NCI-H226 (cell line): ENCODE measurements around the gene PIGL.
"Not testable (repeated sequence)": the region's sequence is repeated elsewhere in the genome, so short reads cannot be mapped to it uniquely, and the experiment has no call there.

ENCODE experiments used
- DNase-seq: peaks from one replicate; pipeline ENCODE4 v3.0.0-alpha.2; 2015

Gene PIGL

DNA sequence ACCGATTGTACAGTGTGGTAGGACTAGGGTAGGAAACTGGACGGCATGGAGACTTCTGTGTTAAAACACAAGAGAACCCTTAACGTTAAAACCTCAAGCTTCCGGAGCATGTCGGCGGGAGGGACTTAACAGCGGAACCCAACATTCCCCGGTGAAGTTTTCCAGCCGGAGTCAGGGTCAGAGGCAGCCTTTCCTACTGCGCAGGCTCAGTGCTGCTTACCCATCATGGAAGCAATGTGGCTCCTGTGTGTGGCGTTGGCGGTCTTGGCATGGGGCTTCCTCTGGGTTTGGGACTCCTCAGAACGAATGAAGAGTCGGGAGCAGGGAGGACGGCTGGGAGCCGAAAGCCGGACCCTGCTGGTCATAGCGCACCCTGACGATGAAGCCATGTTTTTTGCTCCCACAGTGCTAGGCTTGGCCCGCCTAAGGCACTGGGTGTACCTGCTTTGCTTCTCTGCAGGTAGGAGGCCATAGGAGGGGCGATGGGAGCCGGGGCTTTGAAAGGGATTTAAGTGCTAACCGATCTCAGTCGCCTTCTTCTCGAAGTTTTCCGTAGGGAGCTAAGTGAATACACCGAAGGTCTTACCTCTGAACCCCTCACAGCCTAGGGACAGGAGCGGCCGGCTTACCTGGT is at the start of gene PIGL:
TSS of gene PIGL (plus strand) at position 209 of the 634 bp plus-strand sequence. CDS start at position 226, 17 bp downstream.
- DNase-seq, result peak; percentile 83

DNA sequence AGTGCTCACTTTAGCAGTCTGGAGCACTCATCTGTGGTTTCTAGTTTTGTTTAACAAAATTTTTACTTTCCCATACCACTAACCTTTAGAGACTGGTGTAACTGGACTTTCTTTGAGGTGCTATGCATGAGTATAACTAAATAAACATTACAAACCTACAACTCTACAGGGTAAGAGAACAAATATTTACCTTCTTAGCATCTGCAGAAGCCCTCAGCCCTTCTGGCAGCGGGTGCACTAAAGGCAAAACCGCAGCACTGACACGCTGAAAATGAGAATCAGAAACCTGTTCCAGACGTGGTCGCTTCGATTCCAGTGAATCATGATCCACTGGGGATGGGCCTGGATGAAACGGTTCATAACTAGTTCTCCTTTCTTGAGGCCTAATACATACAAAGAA is 45.4 kb upstream of the PIGL start:
- DNase-seq, result no peak

DNA sequence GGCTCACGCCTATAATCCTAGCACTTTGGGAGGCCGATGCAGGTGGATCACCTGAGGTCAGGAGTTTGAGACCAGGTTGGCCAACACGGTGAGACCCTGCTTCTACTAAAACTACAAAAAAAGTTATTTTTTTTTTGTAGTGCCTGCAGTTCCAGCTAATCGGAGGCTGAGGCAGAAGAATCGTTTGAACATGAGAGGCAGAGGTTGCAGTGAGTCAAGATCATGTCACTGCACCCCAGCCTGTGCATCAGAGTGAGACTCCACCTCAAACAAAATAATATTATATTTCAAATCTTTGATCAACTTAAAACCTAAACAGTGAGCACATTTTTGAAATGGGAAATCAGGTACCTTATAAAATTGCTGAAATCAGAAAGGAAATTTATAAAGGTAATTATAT is 38.2 kb upstream of the PIGL start:
- DNase-seq, result no peak

DNA sequence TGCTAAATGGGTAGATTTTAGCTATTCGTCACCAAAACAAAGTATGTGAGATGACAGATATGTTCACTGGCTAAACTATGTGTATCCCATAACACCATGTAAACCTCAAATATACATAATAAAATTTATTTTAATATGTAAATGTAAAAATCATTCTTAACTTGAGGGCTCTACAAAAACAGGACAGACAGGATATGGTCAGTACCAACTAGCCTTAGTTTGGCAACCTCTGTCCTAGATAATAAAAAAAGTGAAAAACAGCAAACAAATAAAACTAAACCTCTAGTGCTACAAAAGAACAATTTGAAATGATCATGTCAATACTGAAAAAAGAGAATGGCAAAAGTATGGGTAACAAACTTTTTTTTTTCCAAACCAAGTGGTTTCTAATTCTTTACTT is 35.4 kb upstream of the PIGL start:
- DNase-seq, result no peak

DNA sequence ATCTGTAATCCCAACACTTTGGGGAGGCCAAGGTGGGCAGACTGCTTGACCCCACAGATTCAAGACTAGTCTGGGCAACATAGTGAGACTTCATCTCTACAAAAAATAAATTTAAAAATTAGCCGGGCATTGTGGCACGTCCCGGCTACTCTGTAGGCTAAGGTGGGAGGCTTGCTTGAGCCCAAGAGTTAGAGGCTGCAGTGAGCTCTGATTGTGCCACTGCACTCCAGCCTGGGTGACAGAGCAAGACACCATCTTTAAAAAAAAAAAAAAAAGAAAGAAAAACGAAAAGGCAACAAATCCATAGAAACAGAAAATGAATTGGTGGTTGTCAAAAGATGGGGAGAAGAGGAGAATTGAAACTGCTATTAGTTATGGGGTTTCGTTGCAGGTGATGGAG is 29.4 kb upstream of the PIGL start:
- DNase-seq, result no peak

DNA sequence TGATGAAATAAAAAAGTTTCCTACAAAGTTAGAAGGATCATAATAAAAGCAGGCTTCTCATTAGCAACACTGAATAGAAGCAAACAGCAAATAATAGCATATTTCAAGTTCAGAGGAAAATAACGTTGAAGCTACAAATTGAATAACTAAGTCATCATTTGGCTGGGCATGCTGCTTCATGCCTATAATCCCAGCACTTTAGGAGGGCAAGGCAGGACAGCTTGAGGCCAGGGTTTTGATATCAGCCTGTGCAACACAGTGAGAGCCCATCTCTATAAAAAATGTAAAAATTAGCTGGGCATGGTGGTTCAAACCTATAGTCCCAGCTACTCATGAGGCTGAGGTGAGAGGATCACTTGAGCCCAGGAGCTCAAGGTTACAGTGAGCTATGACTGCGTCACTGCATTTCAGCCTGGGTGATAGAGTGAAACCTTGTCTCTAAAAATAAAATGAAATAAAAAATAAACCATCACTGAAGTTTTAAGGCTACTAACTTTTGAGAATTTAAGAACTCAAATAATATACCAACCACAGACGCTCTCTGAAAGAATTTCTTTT is 27.1 kb upstream of the PIGL start:
- no peak for DNase-seq

DNA sequence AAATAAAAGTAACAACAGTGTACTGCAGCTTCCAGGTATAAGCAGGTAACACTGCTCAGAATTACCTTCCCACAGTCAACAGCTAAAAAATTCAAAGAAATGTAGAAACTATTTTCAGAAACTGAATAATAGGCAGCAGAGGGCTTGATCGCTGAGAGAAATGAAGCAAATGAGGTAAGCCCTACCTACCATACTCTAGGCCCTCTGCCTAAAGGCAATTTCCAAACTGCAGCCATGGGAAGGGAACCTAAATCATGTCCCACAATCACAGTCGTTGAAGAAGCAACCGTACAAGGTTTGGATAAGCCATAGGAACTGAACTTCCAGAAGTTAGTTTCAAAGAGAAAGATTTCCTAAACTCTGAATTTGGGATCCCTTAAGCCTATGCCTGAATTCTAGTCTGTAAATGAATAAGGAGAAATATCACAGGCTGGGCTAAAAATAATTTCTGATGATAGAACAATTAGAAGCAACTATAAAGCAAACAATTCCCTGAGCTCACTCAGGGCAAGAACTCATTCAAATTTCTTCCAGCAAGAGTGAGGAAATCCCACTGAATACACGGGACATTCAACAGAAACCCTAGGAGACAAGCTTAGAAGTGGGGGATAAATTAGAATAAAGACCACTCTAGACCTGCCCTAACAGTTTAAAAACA is 26.2 kb upstream of the PIGL start:
- DNase-seq, result no peak

DNA sequence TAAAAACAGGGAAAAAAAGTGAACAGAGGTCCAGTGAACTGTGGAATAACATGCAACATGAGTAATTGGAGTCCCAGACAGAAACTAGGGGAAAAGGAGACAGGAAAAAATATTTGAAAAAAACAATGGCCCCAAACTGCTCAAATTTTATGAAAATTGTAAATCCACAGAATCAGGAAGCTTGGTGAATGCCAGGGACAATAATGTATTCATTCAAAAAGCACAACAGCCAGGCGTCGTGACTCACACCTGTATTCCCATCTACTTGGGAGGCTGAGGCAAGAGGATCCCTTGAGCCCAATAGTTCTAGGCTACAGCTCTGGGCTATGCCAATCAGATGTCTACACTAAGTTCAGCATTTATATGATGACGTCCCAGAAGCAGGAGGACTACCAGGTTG is 25.4 kb upstream of the PIGL start:
- no peak for DNase-seq

DNA sequence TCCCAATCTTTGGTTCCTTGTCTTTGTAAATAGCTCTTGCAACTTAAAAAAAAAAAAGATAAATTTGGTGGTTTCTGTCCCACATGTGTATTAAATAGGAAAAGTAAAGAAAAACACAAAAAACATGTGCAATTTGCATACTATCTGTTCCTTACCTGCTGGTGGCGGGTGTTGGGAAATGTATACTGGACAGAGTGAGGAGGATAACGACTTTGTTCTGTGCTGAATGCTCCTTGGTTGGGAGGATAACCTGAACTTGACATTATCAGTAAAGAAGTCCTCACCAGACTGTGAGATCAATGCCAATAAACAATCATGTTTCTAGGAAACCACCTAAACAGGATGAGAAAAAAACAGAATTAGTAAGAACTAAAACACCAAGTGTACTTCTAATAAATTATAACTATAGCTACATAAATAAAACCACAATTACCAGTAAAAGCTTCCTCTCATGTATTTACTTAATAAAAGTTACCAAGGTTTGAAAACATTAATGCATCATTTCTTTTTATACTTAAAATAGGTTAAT is 22.6 kb upstream of the PIGL start:
- DNase-seq, result not testable (repeated sequence)

DNA sequence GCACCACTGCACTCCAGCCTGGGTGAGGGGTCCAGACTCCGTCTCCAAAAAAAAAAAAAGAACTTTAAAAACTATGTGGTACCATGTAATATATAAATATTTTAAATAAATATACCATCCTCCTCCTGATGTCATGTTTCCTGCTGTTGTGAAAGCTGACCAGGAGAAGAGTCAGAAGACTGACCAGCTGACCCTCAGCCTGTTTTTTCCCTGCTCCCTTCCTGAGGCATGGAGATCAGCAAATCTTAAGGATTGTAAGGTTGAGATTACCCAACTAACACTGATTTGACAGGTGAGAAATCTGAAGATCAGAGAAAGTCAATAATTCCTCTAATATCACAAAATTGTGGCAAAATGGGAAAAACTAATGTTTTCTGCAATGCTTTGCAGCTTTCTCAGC is 19.7 kb upstream of the PIGL start:
- DNase-seq, result no peak

DNA sequence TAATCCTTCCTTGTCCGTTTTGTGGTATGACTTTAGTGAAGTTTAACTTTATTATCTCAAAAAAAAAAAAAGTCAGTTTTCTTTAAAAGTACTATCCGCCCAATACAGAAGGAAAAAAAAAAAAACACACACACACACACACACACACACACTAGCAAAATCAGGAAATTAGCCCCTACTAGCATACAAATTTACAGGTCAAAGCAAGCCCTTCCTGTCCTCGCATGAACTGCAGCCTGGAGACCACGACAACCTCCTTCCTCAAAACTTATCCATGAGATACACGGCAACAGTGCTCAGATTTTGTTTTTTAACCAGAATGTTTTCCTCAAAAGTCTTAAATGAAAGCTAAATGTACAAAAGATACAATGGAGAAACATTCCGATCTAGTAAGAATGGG is 17.9 kb upstream of the PIGL start:
- no peak for DNase-seq

DNA sequence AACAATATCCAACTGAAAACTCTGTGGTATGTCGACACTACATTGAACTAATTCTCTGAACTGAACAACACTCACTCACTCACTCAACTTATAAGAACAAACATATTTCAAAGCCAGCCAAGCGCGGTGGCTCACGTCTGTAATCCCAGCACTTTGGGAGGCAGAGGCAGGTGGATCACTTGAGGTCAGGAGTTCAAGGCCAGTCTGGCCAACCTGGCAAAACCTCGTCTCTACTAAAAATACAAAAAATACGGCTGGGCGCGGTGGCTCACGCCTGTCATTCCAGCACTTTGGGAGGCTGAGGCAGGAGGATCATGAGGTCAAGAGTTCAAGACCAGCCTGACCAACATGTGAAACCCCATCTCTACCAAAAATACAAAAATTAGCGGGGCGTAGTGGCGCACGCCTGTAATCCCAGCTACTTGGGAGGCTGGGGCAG is 15.3 kb upstream of the PIGL start:
- not testable (repeated sequence) for DNase-seq

DNA sequence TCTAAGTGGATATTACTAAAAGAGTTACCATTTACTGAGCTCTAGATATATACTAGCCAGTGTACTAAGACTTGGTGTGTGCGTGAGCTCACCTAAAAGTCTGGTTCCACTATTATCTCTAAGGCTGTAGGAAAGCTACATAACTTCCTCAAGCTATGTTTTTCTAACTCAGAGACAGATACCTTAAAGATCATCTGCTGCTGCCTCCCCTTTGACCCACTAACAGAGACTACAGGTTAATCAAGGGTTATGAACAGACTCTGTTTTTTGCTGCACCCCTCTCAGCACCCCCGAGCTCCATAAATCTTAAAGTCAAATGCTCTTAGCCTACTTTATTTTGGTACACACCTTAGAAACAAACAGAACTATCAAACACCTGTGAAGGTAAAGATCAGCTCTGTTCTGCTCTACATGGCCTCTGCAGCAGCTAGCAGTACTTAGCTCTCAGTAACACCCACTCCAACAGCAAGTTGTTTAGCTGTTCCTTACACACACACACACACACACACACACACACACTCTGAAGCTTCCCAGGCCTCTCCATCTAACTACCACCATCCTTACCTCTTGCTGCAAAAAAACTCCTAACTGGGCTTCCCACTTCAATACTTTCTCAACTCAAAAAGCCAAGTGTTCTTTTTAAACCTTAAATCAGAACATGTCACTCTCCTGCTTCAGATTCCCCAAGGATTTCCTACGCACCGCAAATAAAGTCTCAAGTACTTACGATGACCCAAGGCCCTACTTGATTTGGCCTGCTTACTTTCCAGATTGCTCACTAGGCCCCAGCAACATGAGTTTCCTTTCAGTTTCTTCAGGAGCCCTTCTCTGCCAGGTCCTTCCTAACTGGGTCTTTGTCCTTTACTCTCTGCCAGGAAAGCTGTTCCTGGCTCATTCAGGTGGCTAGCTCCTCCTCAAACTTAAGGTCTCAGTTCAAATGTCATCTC is 14.2 kb upstream of the PIGL start:
- DNase-seq, result not testable (repeated sequence)

DNA sequence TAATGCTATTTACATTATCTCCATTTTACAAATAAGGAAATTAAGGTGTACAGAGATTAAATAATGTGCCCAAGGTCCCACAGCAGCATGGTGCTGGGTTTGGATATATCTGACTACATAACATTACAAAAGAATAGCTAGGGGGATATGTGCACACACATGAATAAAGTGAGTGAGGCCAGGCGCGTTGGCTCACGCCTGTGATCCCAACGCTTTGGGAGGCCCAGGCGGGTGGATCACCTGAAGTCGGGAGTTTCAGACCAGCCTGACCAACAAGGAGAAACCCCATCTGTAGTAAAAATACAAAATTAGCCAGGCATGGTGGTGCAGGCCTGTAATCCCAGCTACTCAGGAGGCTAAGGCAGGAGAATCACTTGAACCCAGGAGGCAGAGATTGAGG is 12.2 kb upstream of the PIGL start:
- not testable (repeated sequence) for DNase-seq

DNA sequence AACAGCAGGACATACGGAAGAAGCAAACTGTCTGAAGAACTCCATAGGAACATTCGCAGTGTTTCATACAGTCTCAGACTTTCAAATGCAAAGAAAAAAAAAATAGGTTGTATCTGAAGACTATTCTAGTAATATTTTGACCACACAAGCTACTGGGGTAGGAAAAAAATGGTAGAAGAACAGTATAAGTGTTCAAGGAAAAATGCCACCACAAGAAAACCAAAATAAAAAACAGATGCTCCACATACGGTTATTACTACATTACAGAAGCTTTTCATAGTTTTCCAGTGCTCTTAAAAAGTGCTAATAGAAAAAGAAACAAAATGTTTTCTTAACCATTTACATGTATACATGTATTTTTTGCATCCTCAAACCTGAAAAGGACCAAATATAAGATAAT is 5.4 kb upstream of the PIGL start:
- no peak for DNase-seq

DNA sequence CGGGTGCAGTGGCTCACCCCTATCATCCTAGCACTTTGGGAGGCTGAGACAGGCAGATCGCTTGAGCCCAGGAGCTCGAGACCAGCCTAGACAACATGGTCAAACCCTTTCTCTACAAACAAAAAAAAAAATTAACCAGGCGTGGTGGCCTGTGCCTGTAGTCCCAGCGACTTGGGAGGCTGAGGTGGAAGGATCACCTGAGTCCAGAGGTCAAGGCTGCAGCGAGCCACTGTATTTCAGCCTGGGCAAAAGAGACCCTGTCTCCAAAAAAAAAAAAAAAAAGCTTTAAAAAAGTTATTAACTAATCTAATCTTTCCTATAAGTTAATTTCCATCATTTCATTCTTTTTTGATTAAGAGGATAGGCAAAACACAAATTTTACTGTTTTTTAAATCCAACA is 4.2 kb upstream of the PIGL start:
- DNase-seq, result no peak

DNA sequence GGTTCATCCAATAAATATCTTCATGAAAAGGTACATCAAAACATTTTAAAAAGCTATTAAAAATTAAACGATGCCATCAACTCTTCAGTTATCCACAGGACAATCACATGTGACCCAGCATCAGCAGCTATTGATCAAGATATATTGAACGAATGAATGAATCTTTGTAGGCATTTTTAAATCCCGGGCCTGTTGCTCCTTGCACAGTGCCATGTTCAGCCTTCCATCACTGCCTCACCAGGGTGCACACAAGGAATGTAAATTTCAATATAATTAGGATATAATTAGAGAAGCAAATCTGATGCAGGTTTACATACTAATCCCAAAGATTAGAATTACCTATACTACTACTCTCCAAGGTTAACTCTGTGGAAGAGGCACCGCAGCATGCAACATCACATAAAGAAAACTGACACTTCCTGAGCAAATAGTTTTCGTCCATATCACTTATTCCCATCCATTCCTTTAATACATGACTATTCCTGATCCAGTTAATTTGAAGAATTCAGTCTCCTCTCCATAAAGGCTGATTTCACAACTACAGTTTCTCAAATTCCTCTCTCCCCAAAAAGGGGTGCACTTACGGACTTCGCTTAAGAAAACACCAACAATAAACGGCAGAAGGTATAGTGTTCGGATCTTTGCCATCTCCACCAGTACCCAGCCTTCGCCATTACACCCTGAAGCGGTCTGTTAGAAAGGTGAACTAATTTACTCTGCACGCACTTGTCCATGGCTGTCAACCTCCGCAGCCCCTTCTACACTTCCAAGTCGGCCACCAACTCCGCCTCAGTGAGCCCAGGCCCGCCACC is 2.6 kb upstream of the PIGL start:
- DNase-seq, result no peak

DNA sequence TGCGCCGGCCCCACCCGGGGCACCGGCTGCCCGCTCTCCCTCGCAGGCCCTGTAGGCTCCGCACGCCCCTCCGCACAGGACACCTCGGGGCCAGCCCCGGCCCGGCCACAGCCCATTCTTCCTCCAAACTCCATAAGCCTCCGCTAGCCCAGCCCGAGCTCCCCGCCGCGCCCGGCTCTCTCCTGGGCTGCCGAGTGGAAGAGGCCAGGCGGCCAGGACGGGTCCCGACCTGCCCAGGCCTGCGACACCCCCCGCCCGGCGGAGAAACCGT is 2.1 kb upstream of the PIGL start:
- no peak for DNase-seq

DNA sequence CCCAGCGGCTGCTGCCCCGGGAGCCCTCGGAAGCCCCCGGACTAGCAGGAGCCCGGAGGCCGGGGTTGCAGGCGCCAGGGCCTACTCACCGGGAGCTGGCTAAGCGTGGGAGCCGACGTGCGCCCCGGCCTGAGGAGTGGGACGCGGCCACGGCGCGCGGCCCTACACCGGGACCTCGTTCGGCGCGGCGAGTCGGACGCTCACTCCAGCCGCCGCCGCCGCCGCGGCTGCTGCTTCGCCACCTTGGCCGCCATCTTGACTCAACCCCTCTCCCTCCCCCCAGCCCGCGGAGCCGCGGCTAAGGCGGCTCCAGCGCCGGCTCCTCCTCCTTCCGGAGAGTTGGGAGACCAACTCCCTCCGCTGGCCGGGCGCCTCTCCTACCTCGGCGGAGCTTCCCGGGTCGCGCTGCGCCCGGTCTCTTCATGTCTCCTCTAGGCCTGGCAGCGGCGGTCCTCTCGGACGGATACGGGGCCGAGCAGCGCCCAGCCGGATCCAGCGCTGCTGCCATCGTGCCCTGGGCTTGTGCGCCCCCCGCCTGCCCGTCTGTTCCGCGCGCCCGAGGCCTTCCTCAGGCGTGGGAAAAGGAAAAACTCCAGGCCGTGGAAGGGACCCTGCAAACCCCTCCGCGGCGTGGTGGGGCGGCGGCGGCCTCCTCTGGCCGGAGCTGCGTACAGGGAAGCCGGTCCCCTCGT is 1.6 kb upstream of the PIGL start, which contains the start of gene NCOR1:
TSS of gene NCOR1 (minus strand) at position 262 of the 692 bp plus-strand sequence. CDS start 20,965 bp downstream, outside the sequence.
- peak; percentile 91 for DNase-seq

DNA sequence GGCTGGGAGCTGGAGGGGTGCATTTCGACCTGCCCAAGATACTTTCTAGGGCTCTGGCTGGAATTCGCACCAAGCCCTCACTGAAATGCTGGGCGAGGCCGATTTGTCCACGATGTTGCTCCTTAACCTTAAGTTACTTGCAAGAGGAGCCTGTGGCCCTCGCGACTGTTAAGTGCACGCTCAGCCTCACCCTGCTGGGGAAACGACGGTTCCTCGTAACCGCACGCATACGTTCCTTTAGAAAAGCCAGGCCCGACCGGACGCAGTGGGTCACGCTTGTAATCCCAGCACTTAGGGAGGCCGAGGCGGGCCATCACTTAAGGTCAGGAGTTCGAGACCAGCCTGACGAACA is 1.1 kb upstream of the PIGL start:
- peak; percentile 15 for DNase-seq

DNA sequence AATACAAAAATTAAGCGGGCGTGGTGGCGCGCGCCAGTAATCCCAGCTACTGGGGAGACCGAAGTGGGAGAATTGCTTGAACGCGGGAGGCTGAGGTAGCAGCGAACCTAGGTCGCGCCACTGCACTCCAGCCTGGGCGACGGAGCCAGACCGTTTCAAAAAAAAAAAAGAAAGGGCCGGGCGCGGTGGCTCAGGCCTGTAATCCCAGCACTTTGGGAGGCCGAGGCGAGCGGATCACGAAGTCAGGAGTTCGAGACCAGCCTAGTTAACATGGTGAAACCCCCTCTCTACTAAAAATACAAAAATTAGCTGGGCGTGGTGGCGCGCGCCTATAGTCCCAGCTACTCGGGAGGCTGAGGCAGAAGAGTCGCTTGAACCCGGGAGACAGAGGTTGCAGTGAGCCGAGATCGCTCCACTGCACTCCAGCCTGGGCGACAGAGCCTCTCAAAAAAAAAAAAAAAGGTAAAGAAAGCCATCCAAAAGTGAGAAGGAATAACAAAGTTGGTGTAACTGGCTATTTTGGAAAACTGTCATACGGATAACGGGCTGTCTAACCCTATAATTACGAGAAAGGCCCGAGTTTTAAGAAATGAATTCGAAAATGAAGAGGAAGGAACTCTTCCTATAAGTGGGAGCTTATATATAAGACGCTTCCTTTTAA is 539 bp upstream of the PIGL start:
- DNase-seq, result not testable (repeated sequence)
